HepG2 (cell line): ENCODE measurements around the gene MAN1A1. TPM values are rescaled to one million over a fixed set of nuclear protein-coding genes. Genes with fewer than 3 reads are reported as not detected.

ENCODE experiments used
- CBX5 ChIP-seq: sonication (generic); formaldehyde crosslinking; IDR thresholded peaks from 2 replicates; pipeline ENCODE4 v1.4.0; 2020; ENCODE audit warnings: missing genetic modification reagents, borderline replicate concordance
- GPN1 ChIP-seq: sonication (generic); formaldehyde crosslinking; IDR thresholded peaks from 2 replicates; pipeline ENCODE4 v1.5.1; 2020; ENCODE audit warnings: missing genetic modification reagents, borderline replicate concordance
- HOXA5 ChIP-seq: sonication (generic); formaldehyde crosslinking; IDR thresholded peaks from 2 replicates; pipeline ENCODE4 v1.4.0; 2020; ENCODE audit warnings: missing genetic modification reagents
- KDM4B ChIP-seq: sonication (generic); formaldehyde crosslinking; IDR thresholded peaks from 2 replicates; pipeline ENCODE4 v1.4.0; 2020; ENCODE audit warnings: missing genetic modification reagents
- SALL1 ChIP-seq: sonication (generic); formaldehyde crosslinking; IDR thresholded peaks from 2 replicates; pipeline ENCODE4 v1.8.0; 2022; ENCODE audit warnings: mild to moderate bottlenecking, missing genetic modification reagents
- SMARCE1 ChIP-seq: fragments of 450-650 bp; IDR thresholded peaks from 2 replicates; pipeline ENCODE4 v1.6.1; 2017; ENCODE audit warnings: borderline replicate concordance
- SP1 ChIP-seq, 2 experiments: fragments of 450-650 bp in 1 of 2; sonication (generic) in 1 of 2; formaldehyde crosslinking in 1 of 2; IDR thresholded peaks; 2 replicates each; pipeline versions ENCODE4 v1.4.0 to v1.6.1; 2016 to 2020; ENCODE audit warnings: missing genetic modification reagents in 1 of 2
- ZFAT ChIP-seq: sonication (generic); formaldehyde crosslinking; conservative IDR thresholded peaks from 2 replicates; pipeline ENCODE4 v1.8.1; 2023; ENCODE audit warnings: missing genetic modification reagents, inconsistent platforms
- ZKSCAN8 ChIP-seq: IDR thresholded peaks from 2 replicates; pipeline ENCODE4 v1.6.1; 2016; ENCODE audit warnings: borderline replicate concordance, missing genetic modification reagents, missing compliant biosample characterization
- ZMYM4 ChIP-seq: sonication (generic); formaldehyde crosslinking; IDR thresholded peaks from 2 replicates; pipeline ENCODE4 v1.8.1; 2023; ENCODE audit warnings: mild to moderate bottlenecking, missing genetic modification reagents
- ZNF598 ChIP-seq: sonication (generic); formaldehyde crosslinking; IDR thresholded peaks from 2 replicates; pipeline ENCODE4 v1.5.1; 2020; ENCODE audit warnings: mild to moderate bottlenecking, missing genetic modification reagents, borderline replicate concordance
- ZNF768 ChIP-seq: sonication (generic); formaldehyde crosslinking; IDR thresholded peaks from 2 replicates; pipeline ENCODE4 v1.4.0; 2020; ENCODE audit warnings: missing genetic modification reagents
- ZNF776 ChIP-seq: sonication (generic); formaldehyde crosslinking; IDR thresholded peaks from 2 replicates; pipeline ENCODE4 v1.4.0; 2020; ENCODE audit warnings: mild to moderate bottlenecking, missing genetic modification reagents
- polyA plus RNA-seq, 8 experiments: library from polyadenylated mRNA; depleted of rRNA in 3 of 8; stranded (reverse) in 7 of 8; unstranded in 1 of 8; fragments of >200 nt; fragmentation: Illumina TruSeq in 4 of 8; extraction: Trizol in 4 of 8; gene quantifications; 2 replicates each; pipeline versions ENCODE4 v1.2.1 to v1.2.3, GENCODE V29; 2011 to 2016; ENCODE audit warnings: low read depth in 4 of 8, missing spikeins in 1 of 8, mixed read lengths in 1 of 8; ENCODE audit not compliant: insufficient read depth in 1 of 8
- total RNA-seq, 5 experiments: library from RNA; depleted of rRNA; stranded (reverse); fragments of >200 nt; fragmentation: Illumina TruSeq; extraction: Trizol; gene quantifications; 2 replicates each; pipeline ENCODE4 v1.2.3, GENCODE V29; 2016; ENCODE audit warnings: low read depth in 1 of 5
- TF ChIP-seq, protein P1 (sequence below): sonication (generic); formaldehyde crosslinking; IDR thresholded peaks from 2 replicates; pipeline ENCODE4 v1.4.0; 2020; ENCODE audit warnings: missing genetic modification reagents
- TF ChIP-seq, protein P2 (sequence below): sonication (generic); formaldehyde crosslinking; IDR thresholded peaks from 2 replicates; pipeline ENCODE4 v1.5.0; 2020; ENCODE audit warnings: mild to moderate bottlenecking, missing genetic modification reagents, borderline replicate concordance
- TF ChIP-seq, protein P3 (sequence below): sonication (generic); formaldehyde crosslinking; IDR thresholded peaks from 2 replicates; pipeline ENCODE4 v1.4.0; 2020; ENCODE audit warnings: missing genetic modification reagents, borderline replicate concordance
- TF ChIP-seq, protein P4 (sequence below): sonication (generic); formaldehyde crosslinking; IDR thresholded peaks from 2 replicates; pipeline ENCODE4 v1.4.0; 2020; ENCODE audit warnings: mild to moderate bottlenecking, missing genetic modification reagents
- TF ChIP-seq, protein P5 (sequence below): sonication (generic); formaldehyde crosslinking; IDR thresholded peaks from 2 replicates; pipeline ENCODE4 v1.4.0; 2020; ENCODE audit warnings: missing genetic modification reagents
- TF ChIP-seq, protein P6 (sequence below): sonication (generic); formaldehyde crosslinking; IDR thresholded peaks from 2 replicates; pipeline ENCODE4 v1.8.1; 2023; ENCODE audit warnings: mild to moderate bottlenecking, missing genetic modification reagents

Gene MAN1A1
- total and polyA plus RNA-seq, 2 of the 13 experiments (the other 11 are each of a cell fraction or from before 2014, with no cell fraction given) = 156 to 236 TPM

DNA sequence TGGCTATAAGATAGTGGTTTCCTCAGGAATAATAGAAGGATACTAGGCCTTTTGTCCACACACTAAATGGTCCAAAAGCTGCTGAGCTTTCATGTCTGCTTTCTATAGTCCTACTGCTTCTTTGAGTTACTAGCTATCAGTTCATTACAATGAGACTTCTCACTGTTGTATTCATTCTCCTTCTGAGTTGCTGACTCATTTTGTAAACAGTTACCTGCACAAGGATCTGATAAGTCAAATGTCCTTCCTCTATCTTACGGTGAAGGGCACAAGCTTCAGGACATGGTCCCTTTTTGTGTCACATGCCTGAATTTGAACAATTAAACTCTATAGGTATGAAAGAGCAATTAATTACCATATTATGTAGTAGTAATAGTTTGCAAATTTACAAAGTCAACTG lies 90.5 kb downstream of the MAN1A1 start (continued):
- TF ChIP-seq, protein P1, sequence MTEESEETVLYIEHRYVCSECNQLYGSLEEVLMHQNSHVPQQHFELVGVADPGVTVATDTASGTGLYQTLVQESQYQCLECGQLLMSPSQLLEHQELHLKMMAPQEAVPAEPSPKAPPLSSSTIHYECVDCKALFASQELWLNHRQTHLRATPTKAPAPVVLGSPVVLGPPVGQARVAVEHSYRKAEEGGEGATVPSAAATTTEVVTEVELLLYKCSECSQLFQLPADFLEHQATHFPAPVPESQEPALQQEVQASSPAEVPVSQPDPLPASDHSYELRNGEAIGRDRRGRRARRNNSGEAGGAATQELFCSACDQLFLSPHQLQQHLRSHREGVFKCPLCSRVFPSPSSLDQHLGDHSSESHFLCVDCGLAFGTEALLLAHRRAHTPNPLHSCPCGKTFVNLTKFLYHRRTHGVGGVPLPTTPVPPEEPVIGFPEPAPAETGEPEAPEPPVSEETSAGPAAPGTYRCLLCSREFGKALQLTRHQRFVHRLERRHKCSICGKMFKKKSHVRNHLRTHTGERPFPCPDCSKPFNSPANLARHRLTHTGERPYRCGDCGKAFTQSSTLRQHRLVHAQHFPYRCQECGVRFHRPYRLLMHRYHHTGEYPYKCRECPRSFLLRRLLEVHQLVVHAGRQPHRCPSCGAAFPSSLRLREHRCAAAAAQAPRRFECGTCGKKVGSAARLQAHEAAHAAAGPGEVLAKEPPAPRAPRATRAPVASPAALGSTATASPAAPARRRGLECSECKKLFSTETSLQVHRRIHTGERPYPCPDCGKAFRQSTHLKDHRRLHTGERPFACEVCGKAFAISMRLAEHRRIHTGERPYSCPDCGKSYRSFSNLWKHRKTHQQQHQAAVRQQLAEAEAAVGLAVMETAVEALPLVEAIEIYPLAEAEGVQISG = no peak
- TF ChIP-seq ZMYM4 (CRISPR knock-in tag) (peak; percentile 74; the same call in 1 of the 2 replicates), ZNF598 (CRISPR knock-in tag) (no peak), ZKSCAN8 (CRISPR knock-in tag) (peak; percentile 88), SALL1 (CRISPR knock-in tag) (no peak; the same call in 1 of the 2 replicates), ZNF776 (no peak), SMARCE1 (no peak), ZNF768 (CRISPR knock-in tag) (no peak), ZFAT (no peak), CBX5 (no peak), GPN1 (CRISPR knock-in tag) (no peak), HOXA5 (CRISPR knock-in tag) (no peak), SP1 (IDR thresholded peaks at IDR 0.05) (no peak), SP1 (CRISPR knock-in tag; IDR thresholded peaks at IDR 0.05) (no peak), KDM4B (CRISPR knock-in tag) (no peak)
- TF ChIP-seq, protein P2, sequence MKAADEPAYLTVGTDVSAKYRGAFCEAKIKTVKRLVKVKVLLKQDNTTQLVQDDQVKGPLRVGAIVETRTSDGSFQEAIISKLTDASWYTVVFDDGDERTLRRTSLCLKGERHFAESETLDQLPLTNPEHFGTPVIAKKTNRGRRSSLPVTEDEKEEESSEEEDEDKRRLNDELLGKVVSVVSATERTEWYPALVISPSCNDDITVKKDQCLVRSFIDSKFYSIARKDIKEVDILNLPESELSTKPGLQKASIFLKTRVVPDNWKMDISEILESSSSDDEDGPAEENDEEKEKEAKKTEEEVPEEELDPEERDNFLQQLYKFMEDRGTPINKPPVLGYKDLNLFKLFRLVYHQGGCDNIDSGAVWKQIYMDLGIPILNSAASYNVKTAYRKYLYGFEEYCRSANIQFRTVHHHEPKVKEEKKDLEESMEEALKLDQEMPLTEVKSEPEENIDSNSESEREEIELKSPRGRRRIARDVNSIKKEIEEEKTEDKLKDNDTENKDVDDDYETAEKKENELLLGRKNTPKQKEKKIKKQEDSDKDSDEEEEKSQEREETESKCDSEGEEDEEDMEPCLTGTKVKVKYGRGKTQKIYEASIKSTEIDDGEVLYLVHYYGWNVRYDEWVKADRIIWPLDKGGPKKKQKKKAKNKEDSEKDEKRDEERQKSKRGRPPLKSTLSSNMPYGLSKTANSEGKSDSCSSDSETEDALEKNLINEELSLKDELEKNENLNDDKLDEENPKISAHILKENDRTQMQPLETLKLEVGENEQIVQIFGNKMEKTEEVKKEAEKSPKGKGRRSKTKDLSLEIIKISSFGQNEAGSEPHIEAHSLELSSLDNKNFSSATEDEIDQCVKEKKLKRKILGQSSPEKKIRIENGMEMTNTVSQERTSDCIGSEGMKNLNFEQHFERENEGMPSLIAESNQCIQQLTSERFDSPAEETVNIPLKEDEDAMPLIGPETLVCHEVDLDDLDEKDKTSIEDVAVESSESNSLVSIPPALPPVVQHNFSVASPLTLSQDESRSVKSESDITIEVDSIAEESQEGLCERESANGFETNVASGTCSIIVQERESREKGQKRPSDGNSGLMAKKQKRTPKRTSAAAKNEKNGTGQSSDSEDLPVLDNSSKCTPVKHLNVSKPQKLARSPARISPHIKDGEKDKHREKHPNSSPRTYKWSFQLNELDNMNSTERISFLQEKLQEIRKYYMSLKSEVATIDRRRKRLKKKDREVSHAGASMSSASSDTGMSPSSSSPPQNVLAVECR = peak; percentile 25; the same call in 1 of the 2 replicates
- TF ChIP-seq, protein P3, sequence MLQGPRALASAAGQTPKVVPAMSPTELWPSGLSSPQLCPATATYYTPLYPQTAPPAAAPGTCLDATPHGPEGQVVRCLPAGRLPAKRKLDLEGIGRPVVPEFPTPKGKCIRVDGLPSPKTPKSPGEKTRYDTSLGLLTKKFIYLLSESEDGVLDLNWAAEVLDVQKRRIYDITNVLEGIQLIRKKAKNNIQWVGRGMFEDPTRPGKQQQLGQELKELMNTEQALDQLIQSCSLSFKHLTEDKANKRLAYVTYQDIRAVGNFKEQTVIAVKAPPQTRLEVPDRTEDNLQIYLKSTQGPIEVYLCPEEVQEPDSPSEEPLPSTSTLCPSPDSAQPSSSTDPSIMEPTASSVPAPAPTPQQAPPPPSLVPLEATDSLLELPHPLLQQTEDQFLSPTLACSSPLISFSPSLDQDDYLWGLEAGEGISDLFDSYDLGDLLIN (CRISPR knock-in tag) = no peak
- TF ChIP-seq, protein P4, sequence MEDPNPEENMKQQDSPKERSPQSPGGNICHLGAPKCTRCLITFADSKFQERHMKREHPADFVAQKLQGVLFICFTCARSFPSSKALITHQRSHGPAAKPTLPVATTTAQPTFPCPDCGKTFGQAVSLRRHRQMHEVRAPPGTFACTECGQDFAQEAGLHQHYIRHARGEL (CRISPR knock-in tag) = no peak
- TF ChIP-seq, protein P5, sequence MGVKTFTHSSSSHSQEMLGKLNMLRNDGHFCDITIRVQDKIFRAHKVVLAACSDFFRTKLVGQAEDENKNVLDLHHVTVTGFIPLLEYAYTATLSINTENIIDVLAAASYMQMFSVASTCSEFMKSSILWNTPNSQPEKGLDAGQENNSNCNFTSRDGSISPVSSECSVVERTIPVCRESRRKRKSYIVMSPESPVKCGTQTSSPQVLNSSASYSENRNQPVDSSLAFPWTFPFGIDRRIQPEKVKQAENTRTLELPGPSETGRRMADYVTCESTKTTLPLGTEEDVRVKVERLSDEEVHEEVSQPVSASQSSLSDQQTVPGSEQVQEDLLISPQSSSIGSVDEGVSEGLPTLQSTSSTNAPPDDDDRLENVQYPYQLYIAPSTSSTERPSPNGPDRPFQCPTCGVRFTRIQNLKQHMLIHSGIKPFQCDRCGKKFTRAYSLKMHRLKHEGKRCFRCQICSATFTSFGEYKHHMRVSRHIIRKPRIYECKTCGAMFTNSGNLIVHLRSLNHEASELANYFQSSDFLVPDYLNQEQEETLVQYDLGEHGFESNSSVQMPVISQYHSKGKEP (CRISPR knock-in tag) = no peak
- TF ChIP-seq, protein P6, sequence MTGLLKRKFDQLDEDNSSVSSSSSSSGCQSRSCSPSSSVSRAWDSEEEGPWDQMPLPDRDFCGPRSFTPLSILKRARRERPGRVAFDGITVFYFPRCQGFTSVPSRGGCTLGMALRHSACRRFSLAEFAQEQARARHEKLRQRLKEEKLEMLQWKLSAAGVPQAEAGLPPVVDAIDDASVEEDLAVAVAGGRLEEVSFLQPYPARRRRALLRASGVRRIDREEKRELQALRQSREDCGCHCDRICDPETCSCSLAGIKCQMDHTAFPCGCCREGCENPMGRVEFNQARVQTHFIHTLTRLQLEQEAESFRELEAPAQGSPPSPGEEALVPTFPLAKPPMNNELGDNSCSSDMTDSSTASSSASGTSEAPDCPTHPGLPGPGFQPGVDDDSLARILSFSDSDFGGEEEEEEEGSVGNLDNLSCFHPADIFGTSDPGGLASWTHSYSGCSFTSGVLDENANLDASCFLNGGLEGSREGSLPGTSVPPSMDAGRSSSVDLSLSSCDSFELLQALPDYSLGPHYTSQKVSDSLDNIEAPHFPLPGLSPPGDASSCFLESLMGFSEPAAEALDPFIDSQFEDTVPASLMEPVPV (CRISPR knock-in tag) = no peak
